Kidney epithelial cell (primary cell): ENCODE data around the gene FGFR3. TPM values are rescaled to one million over a fixed set of nuclear protein-coding genes. Genes with fewer than 3 reads are reported as not detected.

Experiments used
- DNase-seq: peaks from one replicate; pipeline ENCODE4 v3.0.0-alpha.2; 2010; ENCODE audit warnings: low read depth
- H3K27me3 ChIP-seq: 2 replicates; pipeline ENCODE4 v1.6.0; 2011; ENCODE audit warnings: low read length; ENCODE audit not compliant: control insufficient read depth, insufficient read depth
- H3K36me3 ChIP-seq: 2 replicates; pipeline ENCODE4 v1.5.1; 2011; ENCODE audit warnings: low read length; ENCODE audit not compliant: control insufficient read depth, insufficient read depth
- H3K4me3 ChIP-seq: 2 replicates; pipeline ENCODE4 v1.5.1; 2011; ENCODE audit warnings: low read depth, mild to moderate bottlenecking, control low read depth, low read length
- CTCF ChIP-seq: IDR thresholded peaks from 2 replicates; pipeline ENCODE4 v1.5.1; 2011; ENCODE audit warnings: mild to moderate bottlenecking, moderate library complexity, low read length, control low read depth, inconsistent platforms; ENCODE audit not compliant: insufficient read depth, poor library complexity, severe bottlenecking
- total RNA-seq: library from RNA; depleted of rRNA; stranded (reverse); fragments of >200 nt; gene quantifications from 2 replicates; pipeline ENCODE4 v1.2.3, GENCODE V29; 2015

Gene FGFR3
- total RNA-seq, 1 donor from 2014 or later = 3.2 TPM

- no peak for TF ChIP-seq CTCF
- H3K4me3 ChIP-seq = no peak overlapping the region
- no peak for DNase-seq
- H3K36me3 ChIP-seq = peaks cover 1% of the 10 kb centered on the region
- H3K27me3 ChIP-seq = no peaks in the 10 kb centered on the region
Observed at GRCh38 chr4:1823545-1823932, 30.4 kb downstream of the FGFR3 start.

DNA sequence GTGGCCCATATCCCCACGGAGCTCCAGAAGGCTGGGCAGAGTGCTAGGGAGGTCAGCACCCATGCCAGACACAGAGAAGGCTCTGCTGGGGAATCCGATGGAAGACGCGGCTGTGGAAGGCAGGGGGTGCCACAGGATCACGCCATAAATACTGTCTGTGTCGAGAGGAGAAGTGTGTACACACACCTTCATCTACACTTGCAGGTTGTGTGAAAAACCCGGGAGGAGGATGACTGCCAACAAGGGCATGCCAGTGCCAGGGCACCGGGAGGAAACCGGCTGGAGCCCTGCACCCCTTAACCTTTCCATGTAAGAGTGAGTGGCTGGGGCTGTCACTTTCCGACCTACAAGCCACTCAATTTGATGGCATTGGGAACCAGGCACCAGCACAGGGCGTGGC is 31.7 kb downstream of the FGFR3 start:
- no peak for TF ChIP-seq CTCF
- H3K27me3 ChIP-seq = no peaks in the 10 kb centered on the region
- peaks cover 1% of the 10 kb centered on the region for H3K36me3 ChIP-seq
- no peak overlapping the region for H3K4me3 ChIP-seq
- DNase-seq = no peak

DNA sequence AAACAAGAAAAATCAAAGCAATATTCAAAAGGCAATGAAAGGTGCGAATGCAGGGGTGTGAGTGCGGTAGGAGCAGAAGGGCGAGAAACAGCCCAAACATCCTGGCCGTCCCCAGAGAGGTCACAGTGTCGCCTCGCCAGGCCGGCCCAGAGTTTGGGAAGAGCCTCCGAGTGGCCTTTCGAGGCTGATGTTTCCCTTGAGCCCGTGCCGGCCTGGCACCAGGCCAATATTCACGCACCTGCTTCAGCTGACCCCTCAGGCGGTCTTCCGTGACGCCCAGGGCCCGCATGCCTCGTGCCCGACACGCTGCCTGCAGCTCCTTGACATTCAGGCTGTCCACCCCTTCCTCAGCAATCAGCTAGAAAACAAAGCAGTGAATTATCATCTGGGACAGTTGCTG is 32.2 kb downstream of the FGFR3 start:
- H3K4me3 ChIP-seq = no peak overlapping the region
- peaks cover 1% of the 10 kb centered on the region for H3K36me3 ChIP-seq
- no peaks in the 10 kb centered on the region for H3K27me3 ChIP-seq
- TF ChIP-seq CTCF = no peak
- DNase-seq = no peak

DNA sequence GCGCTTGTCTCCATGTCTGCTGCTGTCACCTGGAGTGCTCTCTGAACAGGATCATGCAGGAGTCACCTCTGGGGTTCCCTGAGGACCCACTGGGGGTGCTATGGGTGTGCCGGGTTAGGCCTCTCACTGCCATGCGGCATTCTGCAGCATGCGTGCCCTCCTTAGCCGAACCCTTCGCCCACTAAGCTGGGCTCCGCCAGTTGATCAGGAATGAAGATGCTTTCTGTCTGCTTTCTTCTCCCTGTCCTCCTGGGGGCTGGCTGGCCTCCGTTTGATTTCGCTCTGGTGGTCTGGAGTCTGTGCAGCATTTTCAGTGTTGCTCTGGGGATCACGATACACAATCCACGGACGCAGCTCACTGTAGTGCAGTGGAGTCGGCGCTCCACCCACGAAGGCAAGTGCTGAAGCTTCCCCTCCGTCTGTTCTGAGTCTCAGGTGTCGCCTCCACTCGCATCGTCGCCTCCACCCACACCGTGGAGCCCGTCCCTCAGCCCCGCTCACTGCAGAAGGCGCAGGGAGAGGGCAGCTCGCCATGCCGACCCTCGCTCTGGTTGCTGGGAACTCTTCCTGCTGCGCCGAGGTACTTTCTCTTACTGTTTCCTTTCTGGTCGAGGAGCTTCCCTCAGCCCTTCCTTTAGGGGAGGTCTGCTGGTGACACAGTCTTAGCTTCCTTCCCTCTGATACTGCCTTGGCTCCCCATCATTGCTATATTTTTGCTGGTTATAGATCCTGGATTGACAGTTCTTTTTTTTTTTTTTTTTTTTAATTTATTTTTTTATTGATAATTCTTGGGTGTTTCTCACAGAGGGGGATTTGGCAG is 33.6 kb downstream of the FGFR3 start:
- no peak overlapping the region for H3K4me3 ChIP-seq

DNA sequence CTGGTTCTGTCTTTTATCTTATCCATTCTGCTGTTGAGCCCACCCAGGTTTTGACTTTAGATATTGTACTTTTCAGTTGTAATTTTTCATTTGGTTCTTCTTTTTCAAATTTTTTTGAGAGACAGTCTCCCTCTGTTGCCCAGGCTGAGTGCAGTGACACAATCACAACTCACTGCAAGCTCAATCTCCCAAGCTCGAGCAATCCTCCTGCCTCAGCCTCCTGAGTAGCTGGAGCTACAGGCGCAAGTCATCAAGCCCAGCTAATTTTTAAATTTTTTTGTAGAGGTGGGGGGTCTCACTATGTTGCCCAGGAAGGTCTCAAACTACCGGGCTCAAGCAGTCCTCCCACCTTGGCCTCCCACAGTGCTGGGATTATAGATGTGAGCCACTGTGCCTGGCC is 37.1 kb downstream of the FGFR3 start:
- DNase-seq = no peak
- H3K4me3 ChIP-seq = no peak overlapping the region
- H3K36me3 ChIP-seq = peaks cover 3% of the 10 kb centered on the region
- no peaks in the 10 kb centered on the region for H3K27me3 ChIP-seq
- no peak for TF ChIP-seq CTCF

More for the DNA sequence above, 33.6 kb downstream of the FGFR3 start:
- no peaks in the 10 kb centered on the region for H3K27me3 ChIP-seq
- peaks cover 1% of the 10 kb centered on the region for H3K36me3 ChIP-seq
- DNase-seq = no peak
- no peak for TF ChIP-seq CTCF
